PC-9 (cell line): ENCODE measurements around the gene PICALM. TPM values are rescaled to one million over a fixed set of nuclear protein-coding genes. Genes with fewer than 3 reads are reported as not detected.
"Not testable (repeated sequence)": the region's sequence is repeated elsewhere in the genome, so short reads cannot be mapped to it uniquely, and the experiment has no call there.

Experiments
- BruUV-seq: library from RNA; stranded (reverse); fragments of 400-500 nt; replicated peaks from 2 replicates; lab custom pipeline; 2021; lab: Mats Ljungman, UMichigan
- CTCF ChIA-PET: fragments of 300-600 bp; sonication (Branson Sonifier 250); formaldehyde crosslinking; loops from one replicate; lab custom pipeline; 2022; ENCODE audit warnings: antibody characterized with exemption; lab: Charles Lee
- POLR2A ChIA-PET: fragments of 300-600 bp; sonication (Branson Sonifier 250); formaldehyde crosslinking; loops from one replicate; lab custom pipeline; 2022; ENCODE audit warnings: antibody characterized with exemption; ENCODE audit not compliant: unreplicated experiment; lab: Charles Lee
- DNase-seq, 2 experiments: peaks; one replicate each; pipeline versions ENCODE4 v3.0.0 to v3.0.0-alpha.2; 2015 to 2022; ENCODE audit warnings: mixed read lengths in 1 of 2
- H2AFZ ChIP-seq: fragments of 200-600 bp; sonication (generic); 2 replicates; pipeline ENCODE4 v1.8.1; 2017; ENCODE audit warnings: antibody characterized with exemption
- H3F3A ChIP-seq: fragments of 200-600 bp; sonication (generic); 2 replicates; pipeline ENCODE4 v1.8.1; 2017; ENCODE audit warnings: antibody characterized with exemption, mild to moderate bottlenecking, low read depth; ENCODE audit not compliant: insufficient read depth
- H3K27ac ChIP-seq: fragments of 200-600 bp; sonication (generic); 2 replicates; pipeline ENCODE4 v1.6.1; 2016; ENCODE audit warnings: mixed run types
- H3K27me3 ChIP-seq: fragments of 200-600 bp; sonication (generic); 2 replicates; pipeline ENCODE4 v1.6.1; 2016; ENCODE audit warnings: low read depth, mixed run types; ENCODE audit not compliant: insufficient read depth
- H3K36me3 ChIP-seq: fragments of 200-600 bp; sonication (generic); 2 replicates; pipeline ENCODE4 v1.6.1; 2016; ENCODE audit warnings: low read depth, mixed run types
- H3K4me1 ChIP-seq: fragments of 200-600 bp; sonication (generic); replicated peaks from 2 replicates; pipeline ENCODE4 v1.6.1; 2016; ENCODE audit warnings: mixed run types; ENCODE audit not compliant: insufficient read depth
- H3K4me2 ChIP-seq: fragments of 200-600 bp; sonication (generic); 2 replicates; pipeline ENCODE4 v1.6.1; 2017; ENCODE audit warnings: mixed run types
- H3K4me3 ChIP-seq: fragments of 200-600 bp; sonication (generic); 2 replicates; pipeline ENCODE4 v1.6.1; 2016; ENCODE audit warnings: mixed run types
- H3K79me2 ChIP-seq: fragments of 200-600 bp; sonication (generic); 2 replicates; pipeline ENCODE4 v1.6.1; 2017; ENCODE audit warnings: low read depth, mixed run types
- H3K9me2 ChIP-seq: fragments of 200-600 bp; sonication (generic); 2 replicates; pipeline ENCODE4 v1.8.1; 2017; ENCODE audit warnings: mild to moderate bottlenecking; ENCODE audit not compliant: insufficient read depth
- H3K9me3 ChIP-seq: fragments of 200-600 bp; sonication (generic); 2 replicates; pipeline ENCODE4 v1.8.1; 2016; ENCODE audit warnings: low read depth; ENCODE audit not compliant: insufficient read depth
- H4K20me1 ChIP-seq: fragments of 200-600 bp; sonication (generic); 2 replicates; pipeline ENCODE4 v1.8.1; 2017; ENCODE audit not compliant: insufficient read depth
- EZH2 ChIP-seq: fragments of 200-600 bp; sonication (generic); IDR thresholded peaks from 2 replicates; pipeline ENCODE4 v1.8.0; 2017; ENCODE audit warnings: antibody characterized with exemption, low read depth
- intact Hi-C: fragments of 100-400 bp; cut with micrococcal nuclease; formaldehyde crosslinking; loops from one replicate; pipeline ENCODE4 v1.10.0; 2022; ENCODE audit not compliant: unreplicated experiment
- total RNA-seq: library from RNA; stranded (reverse); gene quantifications from 2 replicates; pipeline ENCODE4 v1.2.3, GENCODE V29; 2021
- TF ChIP-seq, protein P1 (sequence below): fragments of 200-600 bp; sonication (generic); conservative IDR thresholded peaks from 2 replicates; pipeline ENCODE4 v1.6.1; 2017; ENCODE audit warnings: mixed run types, antibody characterized with exemption, mild to moderate bottlenecking, moderate library complexity

PICALM gene
- total RNA-seq, 1 experiment from 2014 or later, result 116 TPM

DNA sequence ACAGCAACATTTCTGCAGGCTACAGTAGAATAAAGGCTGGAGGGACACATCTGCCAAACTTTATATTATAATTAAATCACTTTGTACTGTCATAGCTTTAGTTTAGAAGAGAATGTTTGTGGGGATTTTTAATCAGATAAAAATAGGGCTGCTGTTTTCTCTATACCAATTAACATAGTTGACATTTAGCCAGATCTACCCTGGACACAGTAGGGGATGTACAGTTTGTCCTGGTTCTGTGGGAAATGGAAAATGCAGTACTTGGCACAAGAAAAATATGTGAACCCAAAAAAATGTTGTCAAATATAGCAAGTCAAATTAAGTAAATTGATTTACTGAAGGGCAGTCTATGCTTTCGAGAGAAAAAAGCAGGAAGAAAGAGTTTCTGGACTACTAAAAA, 20.8 kb upstream of the PICALM start:
- intact Hi-C loops, result no loop called here
- Histone ChIP-seq H3F3A (no peaks in the 10 kb centered on the region), H3K27ac (no peak overlapping the region), H2AFZ (no peak overlapping the region), H3K9me3 (no peaks in the 10 kb centered on the region), H3K9me2 (no peaks in the 10 kb centered on the region), H3K4me1 (no peaks in the 10 kb centered on the region), H3K36me3 (no peaks in the 10 kb centered on the region), H3K4me2 (no peak overlapping the region), H3K4me3 (no peak overlapping the region), H3K27me3 (no peaks in the 10 kb centered on the region), H4K20me1 (no peaks in the 10 kb centered on the region), H3K79me2 (no peaks in the 10 kb centered on the region)
- no peak for DNase-seq
- TF ChIP-seq EZH2, result no peak
- TF ChIP-seq, protein P1, sequence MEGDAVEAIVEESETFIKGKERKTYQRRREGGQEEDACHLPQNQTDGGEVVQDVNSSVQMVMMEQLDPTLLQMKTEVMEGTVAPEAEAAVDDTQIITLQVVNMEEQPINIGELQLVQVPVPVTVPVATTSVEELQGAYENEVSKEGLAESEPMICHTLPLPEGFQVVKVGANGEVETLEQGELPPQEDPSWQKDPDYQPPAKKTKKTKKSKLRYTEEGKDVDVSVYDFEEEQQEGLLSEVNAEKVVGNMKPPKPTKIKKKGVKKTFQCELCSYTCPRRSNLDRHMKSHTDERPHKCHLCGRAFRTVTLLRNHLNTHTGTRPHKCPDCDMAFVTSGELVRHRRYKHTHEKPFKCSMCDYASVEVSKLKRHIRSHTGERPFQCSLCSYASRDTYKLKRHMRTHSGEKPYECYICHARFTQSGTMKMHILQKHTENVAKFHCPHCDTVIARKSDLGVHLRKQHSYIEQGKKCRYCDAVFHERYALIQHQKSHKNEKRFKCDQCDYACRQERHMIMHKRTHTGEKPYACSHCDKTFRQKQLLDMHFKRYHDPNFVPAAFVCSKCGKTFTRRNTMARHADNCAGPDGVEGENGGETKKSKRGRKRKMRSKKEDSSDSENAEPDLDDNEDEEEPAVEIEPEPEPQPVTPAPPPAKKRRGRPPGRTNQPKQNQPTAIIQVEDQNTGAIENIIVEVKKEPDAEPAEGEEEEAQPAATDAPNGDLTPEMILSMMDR, result no peak
- ChIA-PET POLR2A (no interaction called here), CTCF (no interaction called here)
- no TSS peak for BruUV-seq

DNA sequence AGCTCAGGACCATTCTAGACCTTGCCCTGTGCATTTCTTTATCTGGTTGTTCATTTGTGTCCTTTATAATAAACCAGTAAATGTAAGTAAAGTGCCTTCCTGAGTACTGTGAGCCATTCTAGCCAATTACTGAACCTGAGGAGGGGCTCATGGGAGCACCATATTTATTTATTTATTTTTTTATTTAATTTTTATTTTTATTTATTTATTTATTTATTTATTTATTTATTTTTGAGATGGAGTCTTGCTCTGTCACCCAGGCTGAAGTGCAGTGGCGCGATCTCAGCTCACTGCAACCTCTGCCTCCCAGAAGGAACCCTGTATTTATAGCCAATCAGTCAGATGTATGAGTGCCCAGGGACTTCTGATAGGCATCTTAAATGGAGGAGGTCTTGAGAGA, 18.8 kb upstream of the PICALM start:
- POLR2A ChIA-PET, H2AFZ ChIP-seq, H3F3A ChIP-seq, intact Hi-C loops, DNase-seq, H4K20me1 ChIP-seq, H3K9me3 ChIP-seq, CTCF ChIA-PET, H3K4me3 ChIP-seq, H3K27ac ChIP-seq, H3K4me1 ChIP-seq, H3K36me3 ChIP-seq, H3K27me3 ChIP-seq, H3K9me2 ChIP-seq, H3K79me2 ChIP-seq, H3K4me2 ChIP-seq, BruUV-seq: not testable (repeated sequence)

DNA sequence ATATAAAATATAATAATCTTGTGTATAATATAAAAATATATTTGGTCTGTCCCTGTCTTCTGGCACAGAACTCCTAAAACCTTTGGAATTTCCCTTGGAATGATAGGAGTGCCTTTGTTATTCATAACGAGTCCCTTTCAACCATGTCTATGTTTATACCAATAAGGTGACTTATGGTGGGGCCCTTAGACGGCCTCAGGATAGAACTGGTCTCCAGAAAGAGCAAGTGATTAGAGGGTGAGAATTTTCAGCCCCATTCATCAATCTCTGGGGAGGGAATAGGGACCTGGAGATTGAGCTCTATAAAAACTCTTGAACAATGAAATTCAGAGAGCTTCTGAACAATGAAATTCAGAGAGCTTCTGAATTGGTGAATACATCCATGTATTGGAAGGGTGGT, 18.4 kb upstream of the PICALM start:
- CTCF ChIA-PET, result no interaction called here
- no TSS peak for BruUV-seq

DNA sequence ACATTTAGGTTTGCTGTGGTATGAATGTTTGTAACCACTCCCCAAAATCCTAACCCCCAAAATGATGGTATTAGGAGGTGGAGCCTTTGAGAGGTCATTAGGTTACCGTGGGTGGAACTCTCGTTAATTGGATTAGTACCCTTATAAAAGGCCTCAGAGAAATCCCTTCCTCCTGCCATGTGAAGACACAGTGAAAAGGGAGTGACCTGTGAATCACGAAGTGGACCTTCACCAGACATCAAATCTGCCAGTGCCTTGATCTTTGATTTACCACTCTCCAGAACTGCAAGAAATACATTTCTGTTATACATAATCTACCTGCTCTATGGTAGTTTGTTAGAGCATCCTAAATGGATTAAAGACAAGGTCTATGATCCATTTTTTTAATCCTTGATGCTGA, 12.6 kb upstream of the PICALM start:
- no peaks in the 10 kb centered on the region for H3K36me3 ChIP-seq
- no peaks in the 10 kb centered on the region for H3K9me3 ChIP-seq
- intact Hi-C loops, result no loop called here
- no peaks in the 10 kb centered on the region for H3K9me2 ChIP-seq
- no peaks in the 10 kb centered on the region for H3K79me2 ChIP-seq
- no peak for DNase-seq
- H3K4me2 ChIP-seq, result no peak overlapping the region
- CTCF ChIA-PET, result no interaction called here
- POLR2A ChIA-PET, result no interaction called here
- no peaks in the 10 kb centered on the region for H4K20me1 ChIP-seq
- no peak overlapping the region; the same call in 1 of the 2 replicates for H2AFZ ChIP-seq
- no peaks in the 10 kb centered on the region for H3K4me1 ChIP-seq
- no peaks in the 10 kb centered on the region for H3F3A ChIP-seq
- TF ChIP-seq, protein P1, result no peak
- TF ChIP-seq EZH2, result no peak
- no peak overlapping the region for H3K4me3 ChIP-seq
- BruUV-seq, result no TSS peak
- no peak overlapping the region for H3K27ac ChIP-seq
- H3K27me3 ChIP-seq, result no peaks in the 10 kb centered on the region

More for the DNA sequence above, 18.4 kb upstream of the PICALM start:
- Histone ChIP-seq H3K27ac (no peak overlapping the region), H3K9me3 (no peaks in the 10 kb centered on the region), H3F3A (no peaks in the 10 kb centered on the region), H4K20me1 (no peaks in the 10 kb centered on the region), H2AFZ (no peak overlapping the region), H3K4me2 (no peak overlapping the region), H3K4me1 (no peaks in the 10 kb centered on the region), H3K4me3 (no peak overlapping the region), H3K9me2 (no peaks in the 10 kb centered on the region), H3K27me3 (no peaks in the 10 kb centered on the region), H3K36me3 (no peaks in the 10 kb centered on the region), H3K79me2 (no peaks in the 10 kb centered on the region)
- intact Hi-C loops, result no loop called here
- DNase-seq, result no peak
- POLR2A ChIA-PET, result no interaction called here
- TF ChIP-seq, protein P1, result no peak
- no peak for TF ChIP-seq EZH2
